GM19455 (cell line): ENCODE data around the gene C6orf132.
A peak's percentile ranks its signal among the peaks of the same experiment; 100 is the strongest.

Source experiments
- ATAC-seq: cut with Tn5 transposase; IDR thresholded peaks from one replicate; pipeline ENCODE4 v1.9.1; 2021; ENCODE audit not compliant: unreplicated experiment

C6orf132 gene

DNA sequence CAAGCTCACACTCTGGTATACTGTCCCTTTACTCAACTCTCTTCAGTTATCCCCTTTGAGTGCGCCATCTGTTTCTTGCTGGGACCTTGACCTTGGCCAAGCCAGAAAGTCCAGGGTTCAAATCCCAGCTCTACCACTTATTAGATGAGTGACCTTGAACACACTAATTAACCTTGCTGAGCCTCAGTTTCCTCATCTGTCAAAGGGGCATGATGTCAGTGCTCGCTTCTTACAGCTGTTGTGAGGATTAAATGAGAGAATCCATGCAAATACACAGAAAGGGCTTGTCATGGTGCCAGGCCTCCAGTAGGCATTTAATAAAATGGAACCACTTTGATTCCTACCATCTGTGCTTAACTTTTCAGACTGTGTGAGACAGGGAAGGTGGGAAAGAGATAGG is 34.3 kb downstream of the C6orf132 start:
- ATAC-seq = no peak

DNA sequence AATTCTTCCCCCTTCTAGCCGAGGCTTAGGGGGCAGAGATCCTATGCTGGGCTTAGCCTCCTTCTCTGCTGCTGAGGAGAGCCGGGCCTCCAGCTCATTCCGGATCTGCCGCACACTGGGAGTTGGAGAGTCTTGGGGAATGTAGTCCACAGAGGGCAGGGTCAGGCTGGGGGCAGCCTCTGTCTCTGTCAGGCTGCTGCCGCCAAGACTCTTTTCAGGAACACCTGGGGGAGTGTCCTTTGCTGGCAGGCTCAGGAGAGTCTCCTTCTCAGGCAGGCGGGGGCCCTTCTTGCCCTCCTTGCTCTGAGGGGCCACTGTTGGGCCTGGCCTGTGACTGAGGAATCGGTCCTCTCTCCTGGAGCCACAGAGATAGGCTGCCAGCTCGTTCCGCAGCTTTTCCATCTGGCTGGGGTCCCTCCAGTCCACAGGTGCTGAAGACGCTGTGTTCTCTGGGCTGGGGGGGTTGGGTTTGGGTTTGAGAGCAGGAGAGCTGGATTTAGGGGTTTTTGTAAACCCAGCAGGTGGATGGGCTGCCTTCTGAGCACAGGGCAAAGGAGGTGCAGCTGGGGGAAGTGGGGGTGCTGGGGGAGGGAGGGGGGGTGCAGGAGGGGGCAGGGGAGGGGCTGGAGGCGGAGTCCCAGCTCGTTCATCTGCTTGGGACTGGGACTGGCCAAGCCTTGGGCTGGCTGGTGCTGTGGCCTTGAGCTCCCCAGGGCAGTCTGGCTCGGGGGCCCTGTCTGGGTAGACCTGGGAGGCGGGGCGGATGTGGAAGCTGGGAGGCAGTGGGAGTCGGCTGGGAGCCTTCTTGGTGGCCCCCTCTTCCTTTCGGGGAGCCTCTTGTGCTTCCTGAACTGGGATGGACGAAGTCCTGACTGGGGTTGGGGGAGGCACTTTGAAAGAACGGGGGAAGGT is 36.1 kb downstream of the C6orf132 start:
- ATAC-seq = no peak

DNA sequence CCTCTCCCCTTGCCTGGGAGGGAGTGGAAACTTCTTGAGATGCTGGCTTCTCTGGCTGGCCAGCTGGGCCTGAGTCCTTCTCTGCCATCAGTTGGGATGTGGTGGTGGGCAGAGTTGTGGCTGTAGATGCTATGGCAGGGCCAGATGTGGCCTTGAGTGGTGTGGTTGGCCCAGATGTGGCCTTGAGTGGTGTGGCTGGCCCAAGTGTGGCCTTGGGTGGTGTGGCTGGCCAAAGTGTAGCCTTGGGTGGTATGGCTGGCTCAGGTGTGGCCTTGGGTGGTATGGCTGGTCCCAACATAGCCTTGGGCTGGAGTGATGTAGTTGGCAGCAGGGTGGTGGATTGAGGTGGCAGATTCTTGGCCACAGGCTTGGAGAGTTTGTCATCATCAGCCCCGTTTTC is 36.7 kb downstream of the C6orf132 start:
- no peak for ATAC-seq

DNA sequence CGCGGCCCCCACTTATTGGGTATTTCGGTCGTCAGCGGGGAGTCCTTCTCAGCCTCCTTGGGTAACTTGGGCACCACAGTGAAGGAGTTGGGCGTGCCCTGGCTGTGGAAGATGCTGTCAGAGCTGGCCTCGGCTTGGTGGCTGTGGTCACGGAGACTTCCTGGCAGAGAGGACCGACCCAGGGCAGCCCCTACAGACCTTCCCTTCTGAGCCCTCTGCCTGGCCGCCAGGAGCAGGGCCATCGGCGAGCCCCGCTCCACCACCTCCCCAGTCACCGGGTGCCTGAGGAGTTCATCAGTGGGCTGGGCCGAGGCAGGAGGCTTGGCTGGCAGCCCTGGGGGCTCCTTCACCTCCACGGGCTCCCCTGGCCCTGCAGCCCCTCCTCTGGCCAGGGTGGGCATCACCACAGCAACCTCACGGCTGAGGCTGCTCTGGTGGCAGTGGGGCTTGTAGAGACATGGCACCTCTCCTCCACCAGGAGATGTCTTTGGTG is 37.2 kb downstream of the C6orf132 start:
- no peak for ATAC-seq

DNA sequence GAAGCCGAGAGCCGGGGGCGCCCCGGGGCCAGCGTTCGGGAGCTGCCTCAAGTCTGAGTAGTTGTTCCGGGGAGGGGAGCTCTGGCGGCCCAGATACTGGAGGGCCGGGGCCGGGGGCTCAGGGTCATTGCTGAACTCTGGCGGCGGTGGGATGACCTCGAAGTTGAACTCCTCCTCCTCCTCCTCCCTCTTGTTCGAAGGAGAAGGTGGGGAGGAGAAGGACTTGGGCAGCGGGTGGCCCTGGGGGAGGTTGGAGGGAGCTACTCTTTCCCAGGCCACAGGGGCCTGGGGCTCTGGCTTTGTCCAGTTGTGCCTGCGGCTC is 37.7 kb downstream of the C6orf132 start:
- peak; percentile 30 for ATAC-seq

DNA sequence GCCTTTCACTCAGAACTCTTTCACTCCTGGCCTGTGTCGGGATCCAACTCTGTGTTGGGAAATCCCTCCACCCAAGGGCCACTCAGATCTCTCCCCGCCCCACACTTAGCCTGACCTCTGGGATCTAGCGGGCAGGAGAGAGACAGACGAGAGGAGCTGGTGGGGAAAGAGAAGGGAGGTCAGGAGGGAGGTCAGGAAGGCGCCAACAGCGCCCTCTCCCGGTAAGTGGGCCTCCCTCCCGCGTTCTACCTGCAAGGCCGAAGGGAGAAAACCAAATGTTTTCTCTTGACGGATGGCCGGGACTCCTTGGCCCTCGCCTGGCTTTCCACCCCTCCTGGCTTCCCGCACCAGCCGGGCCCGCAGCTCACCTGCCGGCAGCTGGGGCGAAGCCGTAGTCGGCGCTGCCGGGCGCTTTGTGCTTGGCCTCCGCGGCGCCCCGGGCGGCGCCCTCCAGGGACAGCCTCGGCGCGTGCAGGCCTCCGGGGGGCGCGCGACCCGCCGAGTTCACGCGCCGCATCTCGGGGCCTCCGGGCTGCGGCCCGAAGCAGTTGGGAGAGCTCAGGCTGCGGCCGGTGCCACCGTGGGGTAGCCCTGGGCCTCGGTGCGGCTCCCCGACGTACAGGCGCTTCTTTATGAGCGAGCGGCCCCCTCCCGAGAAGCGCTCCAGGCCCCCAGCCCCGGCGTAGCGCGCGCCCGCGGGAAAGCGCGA is 38.2 kb downstream of the C6orf132 start:
- peak; percentile 62 for ATAC-seq

DNA sequence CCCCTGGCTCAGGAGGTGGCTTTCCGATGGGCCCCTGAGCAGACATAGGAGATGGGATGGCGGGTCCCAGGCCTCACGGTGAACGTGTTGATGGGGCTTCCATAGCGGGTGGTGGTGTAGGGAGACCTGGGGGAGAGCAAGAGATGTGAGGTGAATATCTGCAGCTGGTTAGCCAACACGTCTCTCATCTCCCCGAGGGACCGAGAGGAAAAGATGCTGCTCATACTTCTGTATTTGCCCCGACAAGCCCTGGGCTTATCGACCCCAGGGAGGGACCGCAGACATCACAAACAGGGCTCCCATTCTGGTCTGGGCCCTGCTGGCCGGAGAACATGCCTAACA is 38.7 kb downstream of the C6orf132 start:
- ATAC-seq = no peak

DNA sequence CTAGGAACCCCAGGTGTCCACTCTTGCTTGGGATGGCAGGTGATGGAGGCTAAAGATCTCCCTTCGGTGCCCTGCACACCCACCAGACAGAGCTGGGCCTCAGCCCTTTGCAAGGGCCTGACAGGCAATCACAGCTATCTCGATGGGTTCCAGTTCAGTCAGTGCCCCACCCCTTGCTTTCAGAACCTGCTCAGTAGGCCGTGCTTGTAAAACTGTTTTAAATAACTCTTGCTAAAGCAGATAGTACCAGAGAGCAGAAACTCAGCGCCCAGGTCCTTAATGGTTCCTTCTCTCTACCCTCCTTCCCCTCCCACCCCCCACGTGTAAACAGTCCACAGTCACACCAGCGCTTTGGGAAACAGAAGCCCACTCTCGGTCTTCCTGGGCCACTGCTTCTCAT is 39.2 kb downstream of the C6orf132 start:
- ATAC-seq = no peak

DNA sequence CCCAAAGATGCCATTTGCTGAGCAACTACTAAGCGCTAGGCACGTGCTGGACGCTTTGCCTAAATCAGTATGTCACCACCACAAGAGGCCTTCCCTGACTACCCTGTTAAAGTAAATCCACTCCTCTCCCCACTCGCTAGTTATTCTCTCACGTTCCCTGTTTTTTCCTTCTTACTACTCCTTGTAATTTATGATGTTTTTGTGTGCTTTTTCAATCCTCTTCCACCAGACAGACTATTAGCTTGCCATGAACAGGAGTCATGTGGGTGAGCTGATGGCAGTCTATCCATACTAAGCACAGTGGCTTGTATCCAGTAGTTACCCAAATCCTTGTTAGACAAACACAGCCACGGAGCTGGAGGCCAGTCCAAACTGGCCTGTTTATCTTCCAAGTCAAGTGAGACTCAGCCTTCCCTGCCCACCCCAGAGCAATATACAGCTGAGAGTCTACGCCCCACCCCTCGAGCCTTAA is 41.2 kb downstream of the C6orf132 start:
- ATAC-seq = no peak

DNA sequence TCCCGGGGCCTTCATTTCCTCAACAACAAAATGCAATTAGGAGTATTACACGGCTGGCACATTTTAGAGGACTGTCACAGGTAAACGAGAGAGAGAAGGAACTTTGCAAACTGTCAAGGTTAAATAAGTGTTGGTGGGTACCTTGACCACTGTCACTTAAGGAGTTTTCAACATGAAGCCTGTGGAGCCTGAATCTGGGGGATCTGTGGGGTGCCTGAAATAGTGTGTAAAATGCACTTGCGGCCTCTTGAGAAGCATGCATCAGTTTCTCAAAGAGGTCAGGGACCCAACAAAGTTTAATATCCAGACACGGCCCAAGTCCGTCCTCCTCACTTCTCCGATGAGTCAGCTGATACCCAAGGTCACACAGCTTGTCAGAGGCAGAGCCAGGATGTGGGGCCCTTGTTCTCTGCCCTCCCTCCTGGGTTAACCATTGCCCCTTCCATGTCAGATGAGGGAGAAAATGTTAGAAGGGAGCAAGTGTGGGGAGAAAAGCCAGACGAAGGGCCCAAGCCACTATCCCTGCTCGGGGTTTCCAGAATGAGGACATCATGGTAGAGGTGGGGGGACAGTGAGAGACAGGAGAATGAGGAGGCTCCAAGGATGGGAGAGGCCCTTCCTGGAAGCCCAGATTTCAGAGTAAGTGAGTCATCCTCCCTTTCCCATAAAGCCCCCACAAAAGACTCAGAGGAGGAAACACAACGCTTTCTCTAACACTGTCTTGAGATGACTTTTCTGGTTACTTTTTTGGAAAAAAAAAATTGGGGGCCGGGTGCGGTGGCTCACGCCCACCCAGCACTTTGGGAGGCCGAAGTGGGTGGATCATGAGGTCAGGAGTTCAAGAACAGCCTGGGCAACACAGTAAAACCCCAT is 42.2 kb downstream of the C6orf132 start:
- ATAC-seq = no peak

DNA sequence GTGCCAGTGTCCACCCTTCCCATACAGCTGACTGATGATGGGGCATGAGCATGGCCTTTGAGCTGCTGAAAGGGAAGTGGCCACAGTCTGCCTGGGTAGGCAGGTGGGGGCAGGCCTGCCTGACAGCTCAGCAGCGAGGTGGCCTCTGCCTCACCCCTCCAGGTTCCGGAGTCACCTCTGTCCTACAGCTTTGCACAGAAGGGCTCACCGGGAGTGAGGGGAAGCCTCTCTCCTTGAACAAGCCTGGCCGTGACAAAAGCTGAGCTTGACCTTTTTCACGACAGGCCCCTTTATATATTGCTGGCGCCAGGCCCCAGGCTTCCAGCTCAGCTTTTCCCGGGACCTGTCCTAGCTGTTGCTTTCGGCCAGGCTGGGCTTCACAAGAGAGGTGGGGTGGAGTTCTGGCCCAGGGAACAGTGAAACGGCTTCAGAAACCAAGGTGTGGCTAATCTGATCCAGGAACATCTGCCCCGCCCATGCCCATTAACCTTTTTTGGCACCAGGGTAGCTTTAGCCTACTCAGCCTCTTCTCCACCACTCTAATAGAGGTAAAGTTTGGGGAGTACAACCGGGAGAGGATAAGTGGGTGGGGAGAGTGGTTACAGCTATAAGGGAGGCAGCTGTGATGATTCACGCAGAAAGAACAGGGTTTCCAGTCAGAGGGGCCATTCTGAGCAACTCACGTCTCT is 42.9 kb downstream of the C6orf132 start:
- no peak for ATAC-seq

DNA sequence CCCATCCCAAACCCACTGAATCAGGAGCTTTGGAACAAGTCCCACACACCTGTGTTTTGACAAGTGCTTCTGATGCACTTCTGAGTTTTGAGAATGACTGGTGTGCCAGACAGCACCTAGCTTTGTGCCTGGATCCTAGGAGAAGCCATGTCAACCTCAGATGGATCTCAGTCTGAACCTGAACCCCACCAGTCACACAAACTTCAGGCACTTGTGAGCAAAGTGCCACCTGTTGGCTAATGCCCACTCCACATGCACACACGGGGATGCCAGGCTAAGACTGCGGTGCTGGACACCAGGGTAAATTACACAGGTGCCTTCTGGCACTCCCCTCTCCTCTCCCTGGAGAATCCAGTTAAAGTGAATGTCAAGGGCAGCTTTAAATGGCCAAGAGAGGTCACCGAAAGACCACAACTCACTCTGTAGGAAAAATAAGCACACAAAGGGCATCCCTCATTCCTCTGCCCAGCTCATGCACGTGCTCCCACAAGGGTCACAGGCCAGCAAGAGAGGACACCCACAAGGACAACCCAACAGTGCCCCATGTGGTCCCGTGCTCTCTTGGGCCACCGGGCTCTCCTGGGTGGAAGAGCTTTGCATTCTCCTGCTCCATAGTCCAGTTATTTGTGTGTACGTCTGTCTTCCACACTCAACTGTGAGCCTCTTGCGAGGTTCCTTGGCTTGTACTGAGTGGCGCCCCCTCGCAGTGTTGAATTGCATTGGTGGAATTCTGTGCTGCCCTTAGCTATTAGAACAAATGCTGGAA is 46.5 kb downstream of the C6orf132 start:
- no peak for ATAC-seq

DNA sequence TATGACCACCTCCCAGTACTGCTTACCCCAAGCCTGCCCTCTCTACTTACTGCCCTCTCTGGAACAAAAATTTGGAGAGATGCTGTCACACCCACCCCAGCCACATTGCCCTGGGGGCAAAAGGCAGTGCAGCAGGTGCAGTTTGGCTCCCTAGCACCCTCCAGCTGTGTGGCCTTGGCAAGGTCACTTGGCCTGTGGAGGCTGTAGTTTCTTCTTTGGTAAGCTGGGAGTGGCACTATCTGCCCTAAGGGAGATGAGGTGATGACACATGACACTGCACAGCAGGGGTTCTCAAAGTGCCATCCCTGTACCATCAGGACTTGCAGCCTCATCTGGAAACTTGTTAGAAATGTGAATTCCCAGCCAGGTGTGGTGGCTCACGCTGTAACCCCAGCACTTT is 47.3 kb downstream of the C6orf132 start:
- ATAC-seq = no peak

DNA sequence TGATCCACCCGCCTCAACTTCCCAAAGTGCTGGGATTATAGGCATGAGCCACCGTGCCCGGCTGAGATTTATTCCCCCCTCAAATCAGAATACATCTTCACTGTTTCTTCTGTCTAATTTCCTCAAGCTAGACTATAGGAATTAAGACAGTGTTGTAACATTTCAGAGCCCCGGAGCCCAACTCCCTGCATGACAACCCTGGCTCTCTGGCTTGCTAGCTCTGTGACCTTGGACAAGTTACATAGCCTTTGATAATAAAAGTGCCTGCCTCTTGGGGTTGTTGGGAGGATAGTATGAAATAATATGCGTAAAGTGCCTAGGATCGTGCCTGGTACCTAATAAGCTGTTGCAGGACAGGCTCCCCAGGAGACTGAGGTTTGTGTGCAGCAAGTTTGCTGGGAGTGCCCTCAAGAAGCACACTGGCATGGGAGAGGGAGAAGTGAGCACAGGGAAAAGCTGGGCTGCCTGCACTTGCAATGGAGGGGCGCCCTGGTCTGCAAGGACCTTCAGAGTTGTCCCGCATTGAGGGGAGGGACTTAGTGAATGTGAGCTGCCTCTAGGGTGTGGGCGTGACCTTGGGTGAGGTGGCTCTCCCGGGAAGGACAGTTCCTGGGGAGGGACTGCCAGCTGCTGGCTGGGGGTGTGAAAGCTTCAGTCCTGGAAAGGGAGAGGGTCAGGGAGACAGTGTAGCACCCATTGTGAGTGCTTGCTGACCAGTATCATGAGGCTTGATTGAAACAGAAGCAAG is 48.7 kb downstream of the C6orf132 start:
- ATAC-seq = no peak

DNA sequence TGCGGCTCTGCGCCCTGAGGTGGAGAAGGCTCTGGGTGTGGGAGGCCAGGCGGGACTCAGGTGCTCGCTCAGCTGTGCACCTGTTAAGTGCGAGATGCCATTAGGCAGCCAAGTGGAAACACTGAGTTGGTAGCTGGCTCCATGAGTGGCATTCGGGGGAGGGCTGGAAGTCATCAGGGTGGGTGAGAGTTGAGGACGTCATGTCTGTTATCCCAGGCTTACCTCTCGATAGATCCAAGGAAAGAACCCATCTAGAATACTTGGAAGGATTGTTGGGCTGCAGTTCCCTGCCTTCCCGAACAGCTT is 50.7 kb downstream of the C6orf132 start:
- no peak for ATAC-seq

DNA sequence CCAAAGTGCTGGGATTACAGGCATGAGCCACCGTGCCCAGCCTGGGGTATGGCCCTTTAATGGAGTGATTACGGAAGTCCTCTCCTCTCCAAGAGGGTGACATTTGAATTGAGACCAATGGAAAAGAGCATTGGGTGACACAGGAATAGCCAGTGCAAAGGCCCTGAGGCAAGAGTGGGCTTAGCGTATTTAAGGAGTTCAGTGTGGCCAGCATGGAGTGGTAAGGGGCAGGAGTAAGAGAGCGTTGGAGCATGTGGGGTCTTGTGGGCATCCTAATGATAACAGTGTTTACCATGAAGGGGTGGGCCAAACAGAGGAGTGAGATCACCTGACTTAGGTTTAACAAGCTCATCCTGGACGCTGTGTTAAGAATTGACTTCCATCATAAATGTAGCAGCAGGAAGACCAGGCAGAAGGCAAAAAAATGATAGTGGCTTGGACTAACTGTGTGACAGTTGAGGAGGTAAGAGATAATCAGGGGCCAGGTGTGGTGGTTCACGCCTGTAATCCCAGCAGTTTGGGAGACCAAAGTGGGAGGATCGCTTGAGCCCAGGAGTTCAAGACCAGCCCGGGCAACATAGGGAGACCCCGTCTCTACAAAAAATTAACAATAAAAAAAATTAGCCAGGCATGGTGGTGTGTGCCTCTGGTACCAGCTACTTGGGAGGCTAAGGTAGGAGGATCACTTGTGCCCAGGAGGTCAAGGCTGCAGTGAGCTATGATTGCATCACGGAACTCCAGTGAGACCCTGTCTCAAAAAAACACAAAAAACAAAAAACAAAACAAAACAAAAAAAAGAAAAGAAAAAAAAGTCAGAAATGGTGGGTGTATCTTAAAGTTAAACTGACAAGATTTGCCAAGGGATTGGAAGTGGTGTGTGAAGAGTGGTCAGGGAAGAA is 51.4 kb downstream of the C6orf132 start:
- ATAC-seq = no peak

DNA sequence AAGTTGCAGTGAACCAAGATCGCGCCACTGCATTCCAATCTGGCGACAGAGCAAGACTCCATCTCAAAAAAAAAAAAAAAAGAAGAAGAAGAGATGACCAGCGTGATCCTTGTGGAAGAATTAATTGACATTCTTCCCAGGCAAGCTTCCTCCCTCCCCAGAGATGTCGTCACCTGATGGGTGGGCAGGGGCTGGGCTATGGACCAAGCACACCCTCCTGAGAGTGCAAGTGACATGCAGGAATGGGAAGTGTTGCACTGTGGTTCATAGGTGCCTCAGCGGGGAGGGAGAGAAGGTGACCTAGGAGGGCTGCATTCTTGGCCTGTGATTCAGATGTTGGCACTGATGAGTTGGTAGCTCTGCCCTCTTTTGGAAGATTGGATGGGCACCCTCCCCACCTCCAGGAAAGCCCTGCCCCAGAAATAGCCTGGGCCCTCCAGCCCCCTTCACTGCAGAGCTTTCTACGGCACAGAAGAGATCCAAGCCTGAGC is 54.3 kb downstream of the C6orf132 start:
- ATAC-seq = no peak
